ENCODE measurements around the gene OSER1.

Gene OSER1

DNA sequence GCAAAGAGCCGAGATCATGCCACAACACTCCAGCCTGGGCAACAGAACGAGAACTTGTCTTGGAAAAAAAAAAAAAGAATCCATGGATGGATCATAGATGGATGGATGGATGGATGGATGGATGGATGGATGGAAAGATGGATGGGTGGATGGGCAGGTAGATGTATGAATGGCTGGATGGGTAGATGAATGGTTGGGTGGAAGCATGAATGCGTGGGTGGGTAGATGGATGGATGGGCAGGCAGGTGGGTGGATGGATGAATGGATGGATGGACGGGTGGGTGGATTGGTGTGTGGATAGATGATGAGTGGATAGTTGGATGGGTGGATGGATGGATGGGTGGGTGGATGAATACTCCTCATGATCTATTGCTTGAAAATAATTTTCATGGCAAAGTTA is 25.0 kb downstream of the OSER1 start:
- H3K9me3 ChIP-seq (ENCODE audit: control insufficient read depth, low read depth, low read length), result no peaks in the 10 kb centered on the region
- H3K4me1 ChIP-seq (ENCODE audit: control insufficient read depth, low read depth, low read length), result peaks cover 21% of the 10 kb centered on the region
- no peak overlapping the region for H3K9ac ChIP-seq (ENCODE audit: low read length)
- H3K27me3 ChIP-seq (ENCODE audit: control insufficient read depth, insufficient read depth, low read length), result no peaks in the 10 kb centered on the region
- H3K27ac ChIP-seq (ENCODE audit: low read length), result no peak overlapping the region
- H3K4me3 ChIP-seq (ENCODE audit: low read length), result no peak overlapping the region
- no peaks in the 10 kb centered on the region for H3K36me3 ChIP-seq (ENCODE audit: control insufficient read depth, low read depth, low read length)

GRCh38 chr20:44183282-44183681 is 27.3 kb downstream of the OSER1 start:
- Histone ChIP-seq H3K4me3 (ENCODE audit: low read length) (no peak overlapping the region), H3K36me3 (ENCODE audit: control insufficient read depth, low read depth, low read length) (no peaks in the 10 kb centered on the region), H3K9me3 (ENCODE audit: control insufficient read depth, low read depth, low read length) (no peaks in the 10 kb centered on the region), H3K9ac (ENCODE audit: low read length) (no peak overlapping the region), H3K27me3 (ENCODE audit: control insufficient read depth, insufficient read depth, low read length) (no peaks in the 10 kb centered on the region), H3K4me1 (ENCODE audit: control insufficient read depth, low read depth, low read length) (peaks cover 22% of the 10 kb centered on the region), H3K27ac (ENCODE audit: low read length) (no peak overlapping the region)

- Histone ChIP-seq H3K36me3 (ENCODE audit: control insufficient read depth, low read depth, low read length) (no peaks in the 10 kb centered on the region), H3K4me3 (ENCODE audit: low read length) (no peak overlapping the region), H3K4me1 (ENCODE audit: control insufficient read depth, low read depth, low read length) (peaks cover 19% of the 10 kb centered on the region), H3K27me3 (ENCODE audit: control insufficient read depth, insufficient read depth, low read length) (no peaks in the 10 kb centered on the region), H3K9me3 (ENCODE audit: control insufficient read depth, low read depth, low read length) (no peaks in the 10 kb centered on the region), H3K27ac (ENCODE audit: low read length) (no peak overlapping the region), H3K9ac (ENCODE audit: low read length) (no peak overlapping the region)
Measured at GRCh38 chr20:44182863-44183262, 27.7 kb downstream of the OSER1 start.

DNA sequence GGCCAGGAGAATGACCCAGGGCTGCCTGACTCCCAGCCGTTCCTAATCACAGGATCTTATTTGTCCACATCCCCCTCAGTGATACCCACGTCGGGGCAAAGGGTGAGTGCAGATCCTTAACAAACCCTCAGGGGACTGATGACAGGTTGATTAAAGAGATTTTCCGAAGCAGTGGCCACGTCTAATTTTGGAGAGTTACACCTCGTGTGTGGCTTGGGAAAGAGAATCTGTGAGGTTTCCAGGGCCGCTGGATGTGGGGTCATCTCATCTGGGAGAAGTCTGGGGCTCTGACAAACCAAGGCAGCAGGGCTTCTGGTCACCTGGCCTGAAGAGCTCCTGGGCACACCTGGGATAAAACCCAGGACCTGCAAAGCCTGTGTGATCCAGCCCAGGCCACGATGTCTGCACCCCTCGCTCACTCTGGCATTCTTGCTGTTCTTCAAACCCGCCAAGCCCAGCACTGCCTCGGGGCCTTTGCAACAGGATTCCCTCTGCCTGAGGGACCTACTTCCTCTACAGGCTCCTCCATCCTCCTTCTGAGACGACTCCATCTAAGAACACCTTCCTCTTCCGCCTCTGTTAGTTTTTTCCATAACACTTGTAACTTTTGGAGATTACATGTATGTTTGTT is 28.3 kb downstream of the OSER1 start:
- H3K4me1 ChIP-seq (ENCODE audit: control insufficient read depth, low read depth, low read length), result peaks cover 13% of the 10 kb centered on the region

GRCh38 chr20:44181611-44182010 is 29.0 kb downstream of the OSER1 start:
- H3K27me3 ChIP-seq (ENCODE audit: control insufficient read depth, insufficient read depth, low read length), result no peaks in the 10 kb centered on the region
- no peaks in the 10 kb centered on the region for H3K9me3 ChIP-seq (ENCODE audit: control insufficient read depth, low read depth, low read length)
- peaks cover 12% of the 10 kb centered on the region for H3K4me1 ChIP-seq (ENCODE audit: control insufficient read depth, low read depth, low read length)
- H3K4me3 ChIP-seq (ENCODE audit: low read length), result no peak overlapping the region
- no peaks in the 10 kb centered on the region for H3K36me3 ChIP-seq (ENCODE audit: control insufficient read depth, low read depth, low read length)
- no peak overlapping the region for H3K9ac ChIP-seq (ENCODE audit: low read length)
- no peak overlapping the region for H3K27ac ChIP-seq (ENCODE audit: low read length)

More for the DNA sequence above, 28.3 kb downstream of the OSER1 start:
- H3K27me3 ChIP-seq (ENCODE audit: control insufficient read depth, insufficient read depth, low read length), result no peaks in the 10 kb centered on the region
- H3K9ac ChIP-seq (ENCODE audit: low read length), result no peak overlapping the region
- H3K9me3 ChIP-seq (ENCODE audit: control insufficient read depth, low read depth, low read length), result no peaks in the 10 kb centered on the region
- H3K4me3 ChIP-seq (ENCODE audit: low read length), result no peak overlapping the region
- no peak overlapping the region for H3K27ac ChIP-seq (ENCODE audit: low read length)
- H3K36me3 ChIP-seq (ENCODE audit: control insufficient read depth, low read depth, low read length), result no peaks in the 10 kb centered on the region

- Histone ChIP-seq H3K4me1 (ENCODE audit: control insufficient read depth, low read depth, low read length) (peaks cover 10% of the 10 kb centered on the region), H3K9ac (ENCODE audit: low read length) (no peak overlapping the region), H3K4me3 (ENCODE audit: low read length) (no peak overlapping the region), H3K9me3 (ENCODE audit: control insufficient read depth, low read depth, low read length) (no peaks in the 10 kb centered on the region), H3K27me3 (ENCODE audit: control insufficient read depth, insufficient read depth, low read length) (no peaks in the 10 kb centered on the region), H3K36me3 (ENCODE audit: control insufficient read depth, low read depth, low read length) (no peaks in the 10 kb centered on the region), H3K27ac (ENCODE audit: low read length) (no peak overlapping the region)
Measured at GRCh38 chr20:44180814-44181213, 29.8 kb downstream of the OSER1 start.

GRCh38 chr20:44176833-44177534 is 33.6 kb downstream of the OSER1 start:
- H3K27me3 ChIP-seq (ENCODE audit: control insufficient read depth, insufficient read depth, low read length), result no peaks in the 10 kb centered on the region
- H3K9ac ChIP-seq (ENCODE audit: low read length), result no peak overlapping the region
- H3K4me3 ChIP-seq (ENCODE audit: low read length), result no peak overlapping the region
- H3K36me3 ChIP-seq (ENCODE audit: control insufficient read depth, low read depth, low read length), result no peaks in the 10 kb centered on the region
- peaks cover 10% of the 10 kb centered on the region for H3K4me1 ChIP-seq (ENCODE audit: control insufficient read depth, low read depth, low read length)
- H3K9me3 ChIP-seq (ENCODE audit: control insufficient read depth, low read depth, low read length), result no peaks in the 10 kb centered on the region
- H3K27ac ChIP-seq (ENCODE audit: low read length), result no peak overlapping the region

- Histone ChIP-seq H3K9me3 (ENCODE audit: control insufficient read depth, low read depth, low read length) (no peaks in the 10 kb centered on the region), H3K4me1 (ENCODE audit: control insufficient read depth, low read depth, low read length) (no peaks in the 10 kb centered on the region), H3K36me3 (ENCODE audit: control insufficient read depth, low read depth, low read length) (no peaks in the 10 kb centered on the region), H3K27me3 (ENCODE audit: control insufficient read depth, insufficient read depth, low read length) (no peaks in the 10 kb centered on the region), H3K4me3 (ENCODE audit: low read length) (no peak overlapping the region), H3K9ac (ENCODE audit: low read length) (no peak overlapping the region), H3K27ac (ENCODE audit: low read length) (no peak overlapping the region)
Measured at GRCh38 chr20:44174996-44175765, 35.4 kb downstream of the OSER1 start.

DNA sequence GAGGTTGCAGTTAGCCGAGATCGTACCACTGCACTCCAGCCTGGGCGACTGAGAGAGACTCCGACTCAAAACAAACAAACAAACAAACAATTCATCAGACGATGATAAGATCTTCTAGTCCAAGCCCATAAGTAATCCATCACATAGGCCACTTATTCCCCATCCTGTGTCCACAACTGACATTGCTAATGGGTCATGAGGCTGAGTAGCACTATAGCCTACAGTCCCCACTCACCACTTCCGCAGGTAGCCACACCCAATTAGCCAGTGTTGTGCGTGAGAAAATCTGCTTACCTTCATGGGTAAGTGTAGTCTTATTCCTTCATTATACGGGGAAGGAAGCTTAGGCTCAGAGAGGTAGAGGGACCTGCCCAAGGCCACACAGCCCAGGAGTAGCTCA is 36.7 kb downstream of the OSER1 start:
- Histone ChIP-seq H3K9me3 (ENCODE audit: control insufficient read depth, low read depth, low read length) (no peaks in the 10 kb centered on the region), H3K27ac (ENCODE audit: low read length) (no peak overlapping the region), H3K36me3 (ENCODE audit: control insufficient read depth, low read depth, low read length) (no peaks in the 10 kb centered on the region), H3K9ac (ENCODE audit: low read length) (no peak overlapping the region), H3K4me1 (ENCODE audit: control insufficient read depth, low read depth, low read length) (no peaks in the 10 kb centered on the region), H3K27me3 (ENCODE audit: control insufficient read depth, insufficient read depth, low read length) (no peaks in the 10 kb centered on the region), H3K4me3 (ENCODE audit: low read length) (no peak overlapping the region)

DNA sequence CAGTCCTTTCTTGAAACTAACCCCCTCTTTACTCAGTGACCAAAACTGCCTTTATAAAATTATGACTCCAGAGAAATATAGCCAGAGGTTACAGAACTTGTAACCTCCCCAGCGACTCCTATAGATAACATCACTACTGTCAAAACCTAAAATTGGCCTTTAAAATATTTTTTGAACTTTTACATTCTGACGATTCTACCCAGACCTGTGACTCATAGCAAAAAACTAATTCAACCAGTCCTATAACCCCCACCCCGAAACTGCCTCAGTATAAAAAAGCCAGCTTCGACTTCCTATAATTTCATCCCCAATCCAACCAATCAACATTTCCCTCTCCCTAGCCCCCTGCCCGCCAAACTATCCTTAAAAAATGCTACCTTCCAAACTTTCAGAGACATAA is 37.5 kb downstream of the OSER1 start:
- Histone ChIP-seq H3K27ac (ENCODE audit: low read length) (no peak overlapping the region), H3K9ac (ENCODE audit: low read length) (no peak overlapping the region), H3K27me3 (ENCODE audit: control insufficient read depth, insufficient read depth, low read length) (no peaks in the 10 kb centered on the region), H3K36me3 (ENCODE audit: control insufficient read depth, low read depth, low read length) (no peaks in the 10 kb centered on the region), H3K9me3 (ENCODE audit: control insufficient read depth, low read depth, low read length) (no peaks in the 10 kb centered on the region), H3K4me3 (ENCODE audit: low read length) (no peak overlapping the region), H3K4me1 (ENCODE audit: control insufficient read depth, low read depth, low read length) (no peaks in the 10 kb centered on the region)

GRCh38 chr20:44172572-44172950 is 38.0 kb downstream of the OSER1 start:
- Histone ChIP-seq H3K4me1 (ENCODE audit: control insufficient read depth, low read depth, low read length) (no peaks in the 10 kb centered on the region), H3K27ac (ENCODE audit: low read length) (no peak overlapping the region), H3K9ac (ENCODE audit: low read length) (no peak overlapping the region), H3K36me3 (ENCODE audit: control insufficient read depth, low read depth, low read length) (no peaks in the 10 kb centered on the region), H3K9me3 (ENCODE audit: control insufficient read depth, low read depth, low read length) (no peaks in the 10 kb centered on the region), H3K4me3 (ENCODE audit: low read length) (no peak overlapping the region), H3K27me3 (ENCODE audit: control insufficient read depth, insufficient read depth, low read length) (no peaks in the 10 kb centered on the region)

Data from iPS-18a (cell line).